Measurements from ENCODE around the gene MRTFA.

DNA sequence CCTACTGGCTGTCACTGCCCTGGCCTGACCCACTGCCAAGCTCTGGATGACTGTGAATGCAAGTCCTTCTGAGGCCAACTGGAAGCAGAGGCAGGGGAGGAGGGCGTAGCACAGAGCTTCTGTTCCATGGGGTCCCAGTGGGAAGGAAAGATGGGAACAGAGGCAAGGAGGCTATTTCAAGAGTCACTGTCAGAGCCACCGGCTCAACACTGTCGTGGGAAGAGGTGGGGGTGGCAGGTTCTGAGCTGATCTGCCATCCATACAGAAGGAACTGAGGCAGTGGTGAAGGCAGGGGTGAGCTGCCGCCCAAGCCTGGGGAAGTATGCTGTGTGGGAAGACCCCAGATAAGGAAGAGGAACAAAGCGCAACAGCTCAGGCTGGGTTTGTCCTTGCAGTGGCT lies 211.4 kb downstream of the MRTFA start:
- no peak for TF ChIP-seq POLR2A (IDR thresholded peaks at IDR 0.05)
- TF ChIP-seq, protein P1, sequence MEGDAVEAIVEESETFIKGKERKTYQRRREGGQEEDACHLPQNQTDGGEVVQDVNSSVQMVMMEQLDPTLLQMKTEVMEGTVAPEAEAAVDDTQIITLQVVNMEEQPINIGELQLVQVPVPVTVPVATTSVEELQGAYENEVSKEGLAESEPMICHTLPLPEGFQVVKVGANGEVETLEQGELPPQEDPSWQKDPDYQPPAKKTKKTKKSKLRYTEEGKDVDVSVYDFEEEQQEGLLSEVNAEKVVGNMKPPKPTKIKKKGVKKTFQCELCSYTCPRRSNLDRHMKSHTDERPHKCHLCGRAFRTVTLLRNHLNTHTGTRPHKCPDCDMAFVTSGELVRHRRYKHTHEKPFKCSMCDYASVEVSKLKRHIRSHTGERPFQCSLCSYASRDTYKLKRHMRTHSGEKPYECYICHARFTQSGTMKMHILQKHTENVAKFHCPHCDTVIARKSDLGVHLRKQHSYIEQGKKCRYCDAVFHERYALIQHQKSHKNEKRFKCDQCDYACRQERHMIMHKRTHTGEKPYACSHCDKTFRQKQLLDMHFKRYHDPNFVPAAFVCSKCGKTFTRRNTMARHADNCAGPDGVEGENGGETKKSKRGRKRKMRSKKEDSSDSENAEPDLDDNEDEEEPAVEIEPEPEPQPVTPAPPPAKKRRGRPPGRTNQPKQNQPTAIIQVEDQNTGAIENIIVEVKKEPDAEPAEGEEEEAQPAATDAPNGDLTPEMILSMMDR (IDR thresholded peaks at IDR 0.05), result no peak

Data from lower leg skin (tissue), 3 donors.